H9 (cell line): Measurements from ENCODE around the gene NR5A1. TPM values are rescaled to one million over a fixed set of nuclear protein-coding genes. Genes with fewer than 3 reads are reported as not detected.

ENCODE experiments used
- DNase-seq: peaks from one replicate; pipeline ENCODE4 v3.0.0-alpha.2; 2017
- H2AFZ ChIP-seq: one replicate; pipeline ENCODE4 v1.6.1; 2013; ENCODE audit warnings: mild to moderate bottlenecking, low read length, control low read depth, moderate library complexity
- H2AK5ac ChIP-seq: 2 replicates; pipeline ENCODE4 v1.6.1; 2013; ENCODE audit warnings: low read length, control low read depth, mixed read lengths; ENCODE audit not compliant: insufficient read length
- H2BK120ac ChIP-seq: one replicate; pipeline ENCODE4 v1.6.1; 2013; ENCODE audit warnings: low read depth, mild to moderate bottlenecking, low read length, control low read depth, inconsistent platforms; ENCODE audit not compliant: poor library complexity, severe bottlenecking
- H2BK12ac ChIP-seq: 2 replicates; pipeline ENCODE4 v1.6.1; 2013; ENCODE audit warnings: low read length, control low read depth, mixed read lengths, low read depth; ENCODE audit not compliant: insufficient read length
- H2BK15ac ChIP-seq: 2 replicates; pipeline ENCODE4 v1.6.1; 2013; ENCODE audit warnings: low read depth, low read length, control low read depth
- H2BK20ac ChIP-seq: one replicate; pipeline ENCODE4 v1.6.1; 2013; ENCODE audit warnings: low read depth, mild to moderate bottlenecking, low read length, control low read depth, inconsistent platforms; ENCODE audit not compliant: poor library complexity, severe bottlenecking
- H2BK5ac ChIP-seq: 2 replicates; pipeline ENCODE4 v1.6.1; 2013; ENCODE audit warnings: low read length, control low read depth, mixed read lengths; ENCODE audit not compliant: insufficient read length
- H3K14ac ChIP-seq: 2 replicates; pipeline ENCODE4 v1.6.1; 2013; ENCODE audit warnings: low read length, control low read depth; ENCODE audit not compliant: insufficient read depth
- H3K18ac ChIP-seq: 2 replicates; pipeline ENCODE4 v1.6.1; 2013; ENCODE audit warnings: low read depth, mild to moderate bottlenecking, mixed read lengths, low read length, control low read depth; ENCODE audit not compliant: insufficient read length
- H3K23ac ChIP-seq: 2 replicates; pipeline ENCODE4 v1.6.1; 2013; ENCODE audit warnings: low read length, control low read depth, mixed read lengths, low read depth; ENCODE audit not compliant: insufficient read length
- H3K23me2 ChIP-seq: 2 replicates; pipeline ENCODE4 v1.6.1; 2013; ENCODE audit warnings: low read depth, mild to moderate bottlenecking, mixed read lengths, low read length, control low read depth; ENCODE audit not compliant: insufficient read length, poor library complexity, severe bottlenecking
- H3K27ac ChIP-seq: 2 replicates; pipeline ENCODE4 v1.5.1; 2013; ENCODE audit warnings: low read length, control low read depth, mixed read lengths, low read depth; ENCODE audit not compliant: insufficient read length
- H3K27me3 ChIP-seq: 2 replicates; pipeline ENCODE4 v1.6.1; 2013; ENCODE audit warnings: low read length, control low read depth, inconsistent platforms; ENCODE audit not compliant: insufficient read depth
- H3K4ac ChIP-seq: 2 replicates; pipeline ENCODE4 v1.6.1; 2013; ENCODE audit warnings: low read depth, mild to moderate bottlenecking, control low read depth, inconsistent platforms, low read length, moderate library complexity
- H3K4me1 ChIP-seq: 2 replicates; pipeline ENCODE4 v1.6.1; 2013; ENCODE audit warnings: low read length, control low read depth, inconsistent platforms; ENCODE audit not compliant: insufficient read depth
- H3K4me2 ChIP-seq: 2 replicates; pipeline ENCODE4 v1.6.1; 2013; ENCODE audit warnings: low read length, control low read depth, mixed read lengths; ENCODE audit not compliant: insufficient read length, insufficient read depth
- H3K56ac ChIP-seq: 2 replicates; pipeline ENCODE4 v1.6.1; 2013; ENCODE audit warnings: low read depth, mild to moderate bottlenecking, mixed read lengths, low read length, control low read depth; ENCODE audit not compliant: insufficient read length
- H3K79me1 ChIP-seq: 2 replicates; pipeline ENCODE4 v1.6.1; 2013; ENCODE audit warnings: low read depth, mild to moderate bottlenecking, moderate library complexity, low read length, control low read depth, inconsistent platforms; ENCODE audit not compliant: insufficient read depth, poor library complexity, severe bottlenecking
- H3K79me2 ChIP-seq: 2 replicates; pipeline ENCODE4 v1.6.1; 2013; ENCODE audit warnings: low read length, control low read depth, inconsistent platforms; ENCODE audit not compliant: insufficient read depth
- H3K9ac ChIP-seq: 2 replicates; pipeline ENCODE4 v1.6.1; 2013; ENCODE audit warnings: low read length, control low read depth, mixed read lengths; ENCODE audit not compliant: insufficient read length; ENCODE audit errors: extremely low read depth
- H3K9me3 ChIP-seq: one replicate; pipeline ENCODE4 v1.6.1; 2013; ENCODE audit warnings: low read depth, low read length, inconsistent platforms; ENCODE audit not compliant: control insufficient read depth
- H3T11ph ChIP-seq: one replicate; pipeline ENCODE4 v1.6.1; 2013; ENCODE audit warnings: mild to moderate bottlenecking, low read length, control low read depth, inconsistent platforms
- H4K20me1 ChIP-seq: one replicate; pipeline ENCODE4 v1.6.1; 2013; ENCODE audit not compliant: control insufficient read depth, insufficient read length, insufficient read depth
- H4K5ac ChIP-seq: 2 replicates; pipeline ENCODE4 v1.6.1; 2013; ENCODE audit warnings: low read depth, mild to moderate bottlenecking, mixed read lengths, low read length, control low read depth; ENCODE audit not compliant: insufficient read length
- H4K8ac ChIP-seq: replicated peaks from 2 replicates; pipeline ENCODE4 v1.6.1; 2013; ENCODE audit warnings: low read length, control low read depth, mixed read lengths, low read depth; ENCODE audit not compliant: insufficient read length
- H4K91ac ChIP-seq: 2 replicates; pipeline ENCODE4 v1.6.1; 2013; ENCODE audit warnings: low read depth, mild to moderate bottlenecking, moderate library complexity, mixed read lengths, low read length, control low read depth; ENCODE audit not compliant: insufficient read length
- H3K27ac Mint-ChIP-seq, 3 experiments: 2 replicates in 2 of 3; 3 replicates in 1 of 3; pipeline ENCODE4 v1.8.0; 2020 to 2021; ENCODE audit warnings: mixed read lengths in 3 of 3, mild to moderate bottlenecking in 1 of 3, moderate library complexity in 1 of 3
- H3K27me3 Mint-ChIP-seq: 2 replicates; pipeline ENCODE4 v1.8.0; 2021; ENCODE audit warnings: low read depth, mild to moderate bottlenecking, moderate library complexity, mixed read lengths
- H3K36me3 Mint-ChIP-seq, 3 experiments: 2 replicates in 2 of 3; 3 replicates in 1 of 3; pipeline ENCODE4 v1.8.0; 2020 to 2021; ENCODE audit warnings: low read depth in 3 of 3, mixed read lengths in 3 of 3; ENCODE audit not compliant: insufficient read depth in 1 of 3
- H3K4me1 Mint-ChIP-seq, 2 experiments: 2 replicates each; pipeline ENCODE4 v1.8.0; 2020; ENCODE audit warnings: mixed read lengths in 2 of 2
- H3K4me3 Mint-ChIP-seq, 2 experiments: 2 replicates in 1 of 2; 3 replicates in 1 of 2; pipeline ENCODE4 v1.8.0; 2020 to 2021; ENCODE audit warnings: mild to moderate bottlenecking in 2 of 2, mixed read lengths in 2 of 2, moderate library complexity in 1 of 2
- H3K9me3 Mint-ChIP-seq, 2 experiments: 2 replicates in 1 of 2; 3 replicates in 1 of 2; pipeline ENCODE4 v1.8.0; 2020; ENCODE audit warnings: mild to moderate bottlenecking in 2 of 2, mixed read lengths in 2 of 2, moderate library complexity in 1 of 2
- WGBS: extraction: QIAGEN DNeasy Blood & Tissue Kit; methylation state at CpG from one replicate; pipeline ENCODE4 v1.1.7; 2013; ENCODE audit warnings: missing lambda C conversion rate, low lambda C conversion rate, mixed read lengths; ENCODE audit not compliant: insufficient read length; ENCODE audit errors: extremely low coverage; 5-methylcytosine and 5-hydroxymethylcytosine counted together
- total RNA-seq: library from RNA; stranded (reverse); gene quantifications from 2 replicates; pipeline ENCODE4 v1.2.1, GENCODE V29; 2021
- TF ChIP-seq, protein P1 (sequence below): fragments of 200-600 bp; sonication (generic); conservative IDR thresholded peaks from 3 replicates; pipeline ENCODE4 v1.8.0; 2021; ENCODE audit warnings: antibody characterized with exemption, mild to moderate bottlenecking

NR5A1 gene
- total RNA-seq, 1 experiment from 2014 or later = 0.37 TPM

DNA sequence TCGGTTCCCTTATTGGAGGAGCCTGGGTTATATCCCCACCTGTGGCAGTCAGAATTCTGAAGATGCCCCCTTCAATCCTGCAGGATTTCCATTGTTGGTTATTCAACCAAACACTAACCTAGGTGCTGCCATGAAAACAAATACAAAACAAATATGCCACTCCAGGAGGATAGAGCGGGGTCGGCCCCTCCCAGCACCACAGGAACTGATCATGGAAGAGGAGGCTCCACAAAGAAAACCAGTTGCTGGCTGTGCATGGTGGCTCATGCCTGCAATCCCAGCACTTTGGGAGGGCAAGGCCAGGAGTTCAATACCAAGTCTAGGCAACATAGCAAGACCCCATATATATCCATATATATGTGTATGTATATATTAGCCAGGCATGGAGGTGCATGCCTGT lies 70.1 kb downstream of the NR5A1 start:
- WGBS = no CpG with 5 or more reads among the region's 3 CpGs
- DNase-seq = no peak

More for the DNA sequence above, 70.1 kb downstream of the NR5A1 start:
- Histone ChIP-seq H3K27me3 (no peaks in the 10 kb centered on the region), H4K8ac (no peak overlapping the region), H3K4ac (no peak overlapping the region), H2AK5ac (no peak overlapping the region), H2BK5ac (no peak overlapping the region), H3K4me2 (no peak overlapping the region), H2AFZ (no peak overlapping the region), H3K9ac (no peak overlapping the region), H3K23ac (no peak overlapping the region), H3K4me1 (no peaks in the 10 kb centered on the region), H2BK120ac (no peak overlapping the region), H2BK20ac (peak overlapping the region; percentile 60), H3K18ac (no peak overlapping the region), H3K9me3 (no peaks in the 10 kb centered on the region), H3K23me2 (no peaks in the 10 kb centered on the region), H3T11ph (no peak overlapping the region), H3K56ac (no peak overlapping the region), H2BK12ac (no peak overlapping the region), H4K20me1 (no peaks in the 10 kb centered on the region), H4K91ac (no peak overlapping the region), H3K14ac (no peak overlapping the region), H3K27ac (no peak overlapping the region), H4K5ac (no peak overlapping the region), H2BK15ac (no peak overlapping the region), H3K79me2 (no peaks in the 10 kb centered on the region), H3K79me1 (no peaks in the 10 kb centered on the region)
- Mint-ChIP-seq H3K36me3 (no peaks in the 10 kb centered on the region), H3K4me3 (no peak overlapping the region), H3K27ac (no peak overlapping the region), H3K9me3 (no peaks in the 10 kb centered on the region), H3K4me1 (no peaks in the 10 kb centered on the region), H3K27me3 (peaks cover 42% of the 10 kb centered on the region)
- TF ChIP-seq, protein P1, sequence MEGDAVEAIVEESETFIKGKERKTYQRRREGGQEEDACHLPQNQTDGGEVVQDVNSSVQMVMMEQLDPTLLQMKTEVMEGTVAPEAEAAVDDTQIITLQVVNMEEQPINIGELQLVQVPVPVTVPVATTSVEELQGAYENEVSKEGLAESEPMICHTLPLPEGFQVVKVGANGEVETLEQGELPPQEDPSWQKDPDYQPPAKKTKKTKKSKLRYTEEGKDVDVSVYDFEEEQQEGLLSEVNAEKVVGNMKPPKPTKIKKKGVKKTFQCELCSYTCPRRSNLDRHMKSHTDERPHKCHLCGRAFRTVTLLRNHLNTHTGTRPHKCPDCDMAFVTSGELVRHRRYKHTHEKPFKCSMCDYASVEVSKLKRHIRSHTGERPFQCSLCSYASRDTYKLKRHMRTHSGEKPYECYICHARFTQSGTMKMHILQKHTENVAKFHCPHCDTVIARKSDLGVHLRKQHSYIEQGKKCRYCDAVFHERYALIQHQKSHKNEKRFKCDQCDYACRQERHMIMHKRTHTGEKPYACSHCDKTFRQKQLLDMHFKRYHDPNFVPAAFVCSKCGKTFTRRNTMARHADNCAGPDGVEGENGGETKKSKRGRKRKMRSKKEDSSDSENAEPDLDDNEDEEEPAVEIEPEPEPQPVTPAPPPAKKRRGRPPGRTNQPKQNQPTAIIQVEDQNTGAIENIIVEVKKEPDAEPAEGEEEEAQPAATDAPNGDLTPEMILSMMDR = no peak
